Bone marrow (tissue), 2 donors: ENCODE measurements around the gene GSE1.

ENCODE experiments used
- DNase-seq, 2 donors: peaks; one replicate each; lab custom pipeline; 2025; lab: John Stamatoyannopoulos, UW

Gene GSE1

DNA sequence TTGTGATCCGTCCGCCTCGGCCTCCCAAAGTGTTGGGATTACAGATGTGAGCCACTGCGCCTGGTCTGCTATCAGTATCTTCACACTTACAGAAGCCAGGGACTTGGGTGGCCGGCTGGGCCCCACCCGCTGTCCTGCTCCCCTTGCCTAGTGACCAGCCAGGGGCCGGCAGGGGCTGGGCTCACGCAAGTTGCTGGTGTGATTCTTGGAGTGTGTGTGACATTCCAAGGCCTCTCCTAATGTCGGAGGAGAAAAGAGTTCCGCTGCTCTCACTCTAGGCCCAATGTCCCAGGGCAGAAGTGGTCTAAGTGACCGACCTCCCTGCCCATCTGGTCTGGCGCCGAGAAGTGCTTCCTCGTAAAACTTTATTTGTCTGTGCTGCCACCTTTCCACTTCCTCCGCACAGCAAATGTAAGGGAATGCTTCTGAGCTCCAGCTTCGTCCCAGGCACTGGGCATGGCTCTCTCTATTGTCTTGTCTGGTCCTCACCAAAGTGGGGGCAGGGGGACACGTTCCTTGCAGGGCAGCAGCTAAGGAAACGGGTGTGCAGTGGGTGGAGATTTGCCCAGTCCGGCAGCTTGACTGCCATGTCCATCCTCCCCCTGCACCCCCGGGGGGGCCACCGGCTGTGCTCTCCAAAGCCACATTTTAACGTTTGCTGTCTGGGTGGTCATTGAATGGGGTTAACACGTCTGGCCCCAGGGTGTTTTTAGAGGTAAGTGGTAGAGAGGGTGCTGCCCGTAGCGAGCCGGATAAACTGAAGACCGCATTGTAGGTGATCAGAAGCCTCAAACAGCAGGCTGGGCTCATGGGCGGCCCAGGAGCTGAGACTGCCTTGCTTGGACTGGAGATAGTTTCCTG is 7.8 kb upstream of the GSE1 start:
- no peak for DNase-seq

DNA sequence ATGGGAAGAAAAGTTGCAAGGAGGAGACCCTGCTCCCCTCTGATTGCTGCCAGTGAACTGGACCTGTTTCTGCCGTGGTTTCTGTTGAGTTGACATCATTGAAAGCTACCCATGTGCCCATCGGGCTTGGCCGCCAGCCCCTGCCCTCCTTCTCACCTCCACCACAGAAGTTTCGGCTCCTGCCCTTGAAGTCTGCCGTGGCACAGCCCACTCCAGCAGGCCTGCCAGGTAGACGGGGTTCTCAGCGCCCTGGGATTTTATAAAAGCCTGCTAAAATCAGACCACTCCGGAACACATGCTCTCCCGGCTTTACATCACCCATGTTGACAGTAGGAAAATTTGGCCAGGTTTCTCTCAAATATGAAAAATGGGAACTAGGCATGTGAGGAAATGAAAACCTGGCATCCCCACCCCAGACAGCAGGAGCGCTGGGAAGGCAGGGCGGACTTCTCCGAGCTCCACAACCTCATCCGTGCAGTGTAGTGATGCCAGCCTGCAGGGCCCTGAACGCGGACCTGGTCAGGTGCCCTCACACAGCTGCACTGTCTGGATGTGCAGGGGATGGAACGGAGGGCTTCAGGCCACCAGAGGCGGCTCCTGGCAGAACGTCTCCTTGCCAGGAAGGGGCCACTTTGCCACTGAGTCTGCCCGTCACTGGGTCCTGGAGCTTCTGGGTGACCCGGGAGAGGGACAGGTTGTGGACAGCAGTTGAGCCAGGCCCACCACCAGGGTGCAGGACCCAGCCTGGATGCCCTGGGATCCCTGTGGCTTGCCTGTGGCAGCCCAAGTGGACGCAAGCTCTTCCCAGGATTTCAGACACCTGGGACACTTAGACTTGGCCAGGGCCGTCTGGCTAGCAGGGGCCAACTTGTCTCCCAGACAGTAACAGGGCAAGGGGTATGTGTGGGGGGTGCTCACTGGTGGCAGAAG is 6.9 kb upstream of the GSE1 start:
- no peak for DNase-seq

DNA sequence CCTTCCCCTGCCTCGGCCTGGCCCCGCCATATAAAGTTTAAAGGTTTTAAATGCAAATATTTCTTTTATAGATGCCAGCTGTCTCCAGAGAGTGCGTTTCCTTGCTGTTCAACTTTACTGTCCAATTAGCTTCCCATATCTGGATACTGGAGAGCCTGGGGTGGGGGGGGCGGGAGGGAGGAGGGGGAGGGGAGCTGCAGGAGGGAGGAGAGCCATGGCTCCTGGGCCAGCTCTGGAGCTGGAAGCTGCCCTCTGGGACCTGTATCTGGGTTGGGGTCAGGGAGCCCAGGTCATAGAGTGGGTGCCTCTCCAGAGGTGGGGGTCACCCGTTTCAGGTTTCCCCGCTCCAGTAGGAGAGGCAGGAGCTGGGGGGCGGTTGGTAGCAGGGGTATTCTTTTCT is 6.2 kb upstream of the GSE1 start:
- no peak for DNase-seq

DNA sequence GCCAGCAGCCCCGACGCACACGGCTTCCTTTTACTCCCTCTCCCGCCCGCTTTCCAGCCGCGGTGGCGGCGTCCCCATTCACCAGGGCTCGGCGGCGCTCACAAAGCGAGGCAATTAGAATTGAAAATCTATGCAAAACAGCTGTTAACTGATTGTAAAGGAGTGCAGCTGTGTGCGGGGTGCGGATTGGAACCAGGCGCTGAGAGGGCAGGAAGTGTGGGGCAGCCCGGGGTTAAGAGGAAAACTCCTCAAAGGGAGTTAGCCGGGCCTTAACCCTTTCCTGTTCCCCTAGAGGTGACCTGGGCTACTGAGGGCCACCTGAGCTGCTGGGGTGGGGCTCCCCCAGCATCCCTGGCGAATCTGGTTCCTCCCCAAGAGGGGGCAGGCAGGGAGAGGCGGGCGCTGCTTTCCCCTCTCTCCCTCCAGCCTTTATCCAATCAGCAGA is 5.8 kb upstream of the GSE1 start:
- peak in 1 of 2 donors; percentile 37 for DNase-seq

DNA sequence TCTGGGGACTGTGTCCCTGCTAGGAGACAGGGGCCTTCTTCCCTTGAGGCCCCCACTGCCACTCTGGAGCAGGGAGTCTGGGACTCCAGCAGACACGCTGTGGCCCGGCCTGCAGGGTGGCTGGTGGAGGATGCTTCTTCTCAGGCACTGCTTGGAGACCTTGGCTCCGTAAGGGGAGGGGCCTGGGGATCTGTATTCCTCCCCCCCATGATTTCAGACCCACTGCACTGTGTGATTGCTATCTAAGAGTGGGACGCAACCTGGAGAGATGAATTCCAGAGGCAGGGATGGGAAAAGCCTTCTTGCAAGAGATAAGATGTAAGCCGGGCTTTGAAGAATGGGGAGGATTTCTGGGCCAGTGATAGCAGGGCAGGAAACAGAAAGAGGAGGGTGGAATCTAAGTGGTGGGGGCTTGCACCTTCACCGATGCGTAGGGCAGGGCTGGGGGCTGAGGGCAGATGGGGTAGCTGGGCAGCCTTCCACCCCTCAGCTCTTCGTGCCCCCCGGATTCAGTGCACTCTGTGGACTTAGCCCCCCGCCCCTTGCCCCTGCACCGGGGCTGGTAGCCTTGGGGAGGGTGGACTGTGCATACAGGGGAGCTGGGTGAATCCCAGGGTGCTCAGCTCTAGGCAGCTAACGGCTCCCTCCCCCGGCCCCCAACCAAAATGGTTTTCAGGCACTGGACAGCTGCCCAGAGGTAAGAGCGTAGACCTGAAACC is 5.2 kb upstream of the GSE1 start:
- DNase-seq: no peak

DNA sequence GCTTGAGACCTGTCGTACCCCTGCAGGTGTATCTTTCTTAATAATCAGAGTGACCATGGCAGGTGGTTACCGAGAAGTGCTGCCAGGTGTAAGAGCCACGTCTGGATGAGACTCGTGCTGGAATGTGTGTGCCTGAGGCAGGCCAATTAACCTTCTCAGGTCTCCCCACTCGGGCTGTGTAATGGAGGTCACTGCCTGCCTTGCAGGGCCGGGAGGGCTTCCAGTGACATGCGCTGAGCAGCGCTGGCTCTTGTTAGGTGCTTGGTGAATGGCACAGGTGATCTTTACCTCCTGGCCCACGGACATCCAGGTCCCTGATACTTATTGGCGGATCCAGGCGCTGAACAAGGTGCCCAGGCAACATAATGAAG is 4.6 kb upstream of the GSE1 start:
- DNase-seq: no peak

DNA sequence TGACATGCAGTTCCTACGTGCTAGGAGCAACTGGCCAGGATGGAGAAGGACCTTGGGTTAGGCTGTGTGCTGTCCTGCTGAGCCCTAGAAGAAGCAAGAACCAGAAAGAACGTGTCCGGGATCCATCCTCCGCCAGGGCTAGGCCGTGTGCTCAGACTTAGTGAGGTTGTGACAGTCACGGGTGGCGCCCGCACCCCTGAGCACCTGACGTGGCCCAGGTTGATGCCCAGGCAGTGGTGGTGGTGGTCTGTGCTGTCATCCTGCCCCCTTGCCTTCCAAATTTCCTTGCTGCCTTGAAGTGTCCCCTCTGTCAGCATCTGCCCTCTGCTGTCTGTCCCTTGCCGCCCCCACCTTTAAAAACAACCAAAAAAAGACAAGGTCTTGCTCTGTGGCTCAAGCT is 4.2 kb upstream of the GSE1 start:
- no peak for DNase-seq

DNA sequence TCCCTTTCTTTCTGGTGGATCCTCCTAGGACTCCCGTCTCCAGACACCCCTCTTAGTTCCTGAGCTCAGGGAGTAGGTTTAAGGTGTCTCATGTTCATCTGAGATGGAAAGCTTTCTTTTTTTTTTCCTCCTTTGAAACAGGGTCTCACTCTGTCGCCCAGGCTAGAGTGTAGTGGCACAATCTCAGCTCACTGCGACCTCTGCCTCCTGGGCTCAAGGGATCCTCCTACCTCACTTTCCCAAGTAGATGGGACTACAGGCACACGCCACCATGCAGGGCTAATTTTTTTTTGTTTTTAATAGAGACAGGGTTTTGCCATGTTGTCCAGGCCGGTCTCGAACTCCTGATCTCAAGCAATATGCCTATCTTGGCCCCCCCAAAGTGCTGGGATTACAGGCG is 3.6 kb upstream of the GSE1 start:
- DNase-seq: no peak

DNA sequence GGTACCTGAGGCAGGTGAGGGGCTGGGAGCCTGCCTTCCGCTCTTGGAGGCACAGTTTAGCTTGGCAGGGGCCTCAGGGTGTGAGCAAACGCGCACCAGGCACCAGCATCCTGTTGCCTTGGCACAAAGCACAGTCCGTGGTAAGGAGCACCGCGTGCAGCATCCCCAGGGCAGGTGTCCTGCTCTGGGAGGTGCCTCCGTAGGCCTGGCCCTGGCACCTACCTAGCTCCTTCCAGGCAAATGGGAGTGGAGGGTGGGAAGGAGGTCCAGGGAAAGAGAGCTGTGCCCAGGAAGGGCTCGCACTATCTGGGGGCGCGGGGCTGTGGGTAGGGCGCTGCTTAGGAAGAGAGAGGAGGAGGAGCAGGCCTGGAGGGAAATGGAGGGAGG is 3.1 kb upstream of the GSE1 start:
- no peak for DNase-seq

DNA sequence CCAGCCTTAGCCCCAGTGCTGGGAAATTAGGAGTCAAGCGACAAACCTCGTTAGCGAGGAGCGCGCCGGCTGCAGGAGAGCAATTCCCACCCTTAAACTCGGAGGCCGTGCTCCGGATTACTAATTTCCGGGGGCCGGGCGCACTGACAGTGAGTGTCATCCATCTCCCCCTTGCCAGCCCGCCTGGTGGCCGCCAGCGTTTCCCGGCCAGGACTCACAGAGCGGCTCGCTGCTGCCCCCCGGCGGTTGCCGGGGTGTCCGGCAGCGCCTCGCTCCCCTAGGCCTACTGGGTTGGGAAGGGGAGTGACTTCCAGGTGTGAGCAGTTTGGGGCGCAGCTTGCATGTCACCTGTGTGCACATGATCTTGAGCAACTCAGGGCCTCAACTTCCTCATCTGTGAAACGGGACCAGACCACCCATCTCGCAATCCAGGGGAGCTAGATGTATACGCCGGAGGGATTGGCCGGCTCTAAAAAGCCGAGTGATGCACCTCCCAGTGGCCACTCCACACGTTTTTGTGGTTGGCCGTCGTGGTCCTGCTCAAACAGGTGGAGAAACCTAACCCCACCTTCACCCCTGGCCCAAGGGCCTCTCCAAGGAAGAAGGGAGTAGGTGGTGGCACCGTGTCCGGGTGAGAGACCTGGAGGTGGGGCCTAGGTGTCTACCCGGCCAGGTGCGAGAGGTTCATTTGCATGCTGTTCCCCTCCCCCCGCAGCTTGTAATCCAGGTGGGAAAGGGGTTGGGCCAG is 2.5 kb upstream of the GSE1 start:
- peak; percentile 79 to 86 for DNase-seq

DNA sequence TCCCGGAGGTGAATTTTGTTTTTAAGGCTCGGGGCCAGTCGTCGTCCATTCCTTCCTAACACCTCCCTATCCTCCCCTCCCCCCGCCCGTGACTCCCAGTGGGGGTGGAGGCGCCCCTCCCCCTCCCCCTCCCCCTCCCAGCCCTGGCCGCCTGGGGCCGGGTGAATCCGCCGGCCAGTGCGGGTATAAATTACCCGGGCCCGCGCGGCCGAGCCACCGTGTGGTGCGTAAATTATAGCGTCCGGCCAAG is 2.0 kb upstream of the GSE1 start:
- DNase-seq: no peak

DNA sequence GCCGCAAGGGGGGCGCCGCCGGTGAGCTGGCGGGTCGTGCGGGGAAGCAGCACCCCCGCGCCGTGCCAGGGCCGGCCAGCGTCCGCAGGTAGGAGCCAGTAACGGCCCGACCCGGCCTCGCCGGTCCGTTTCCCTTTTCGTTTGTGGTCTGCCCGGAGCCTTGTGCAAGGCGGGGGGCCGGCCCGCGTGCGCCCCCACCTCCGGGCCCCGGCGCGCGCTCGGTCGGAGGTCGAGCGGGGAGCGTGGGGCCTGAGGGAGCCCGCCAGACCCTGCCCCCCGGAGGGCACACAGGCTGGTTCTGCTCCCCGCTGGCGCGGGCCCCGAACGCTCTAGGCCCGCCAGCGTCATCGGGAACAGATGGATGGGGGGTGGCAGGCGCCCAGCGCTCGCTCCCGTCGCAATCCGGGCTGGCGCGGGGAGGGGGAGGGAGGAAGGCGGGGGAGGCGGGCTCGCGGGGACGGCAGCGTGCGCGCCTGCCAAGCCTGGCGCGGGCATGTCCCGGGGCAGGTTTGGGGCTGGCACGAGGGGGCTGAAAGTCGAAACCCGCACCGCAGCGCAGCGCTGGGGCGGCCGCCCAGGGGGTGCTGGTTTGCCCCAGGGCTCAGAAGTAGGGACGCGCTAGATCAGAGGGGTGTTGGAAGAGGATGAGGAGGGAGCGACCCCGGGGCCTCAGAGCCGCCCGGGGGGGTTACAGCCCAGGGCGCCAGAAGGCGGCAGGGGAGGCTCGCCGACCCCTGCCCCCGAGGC is 1.5 kb upstream of the GSE1 start:
- DNase-seq: peak; percentile 53 to 67

DNA sequence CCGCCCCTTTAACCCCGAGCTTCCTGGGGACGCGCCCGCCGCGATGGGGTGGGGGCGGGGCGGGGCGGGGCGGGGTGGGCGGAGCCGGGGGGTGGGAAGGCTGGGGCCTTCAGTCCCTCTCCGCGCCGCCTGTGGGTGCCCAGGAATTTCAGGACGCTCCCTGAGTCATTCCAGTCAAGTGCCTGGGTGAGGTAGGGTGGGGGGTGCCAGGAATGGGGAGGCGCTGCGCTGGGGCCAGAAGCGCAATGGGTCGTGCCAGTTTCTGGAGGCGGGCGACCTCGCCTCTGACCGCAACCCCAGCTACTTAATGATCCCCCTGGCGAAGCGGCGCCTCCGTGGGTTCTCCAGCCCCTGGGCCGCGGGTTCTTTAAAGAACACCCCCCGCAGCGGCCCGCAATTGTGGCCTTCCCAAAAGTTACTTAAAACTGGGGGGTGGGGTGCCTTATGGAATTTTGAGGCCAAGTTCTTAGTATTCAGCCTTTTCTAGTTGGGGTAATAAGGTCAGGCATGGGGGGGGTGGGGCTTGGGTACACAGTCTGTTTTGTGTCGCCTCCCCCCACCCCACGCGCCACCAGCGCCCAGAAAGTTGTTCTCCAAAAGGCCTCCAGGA is 826 bp upstream of the GSE1 start:
- peak in 1 of 2 donors; percentile 48 for DNase-seq

DNA sequence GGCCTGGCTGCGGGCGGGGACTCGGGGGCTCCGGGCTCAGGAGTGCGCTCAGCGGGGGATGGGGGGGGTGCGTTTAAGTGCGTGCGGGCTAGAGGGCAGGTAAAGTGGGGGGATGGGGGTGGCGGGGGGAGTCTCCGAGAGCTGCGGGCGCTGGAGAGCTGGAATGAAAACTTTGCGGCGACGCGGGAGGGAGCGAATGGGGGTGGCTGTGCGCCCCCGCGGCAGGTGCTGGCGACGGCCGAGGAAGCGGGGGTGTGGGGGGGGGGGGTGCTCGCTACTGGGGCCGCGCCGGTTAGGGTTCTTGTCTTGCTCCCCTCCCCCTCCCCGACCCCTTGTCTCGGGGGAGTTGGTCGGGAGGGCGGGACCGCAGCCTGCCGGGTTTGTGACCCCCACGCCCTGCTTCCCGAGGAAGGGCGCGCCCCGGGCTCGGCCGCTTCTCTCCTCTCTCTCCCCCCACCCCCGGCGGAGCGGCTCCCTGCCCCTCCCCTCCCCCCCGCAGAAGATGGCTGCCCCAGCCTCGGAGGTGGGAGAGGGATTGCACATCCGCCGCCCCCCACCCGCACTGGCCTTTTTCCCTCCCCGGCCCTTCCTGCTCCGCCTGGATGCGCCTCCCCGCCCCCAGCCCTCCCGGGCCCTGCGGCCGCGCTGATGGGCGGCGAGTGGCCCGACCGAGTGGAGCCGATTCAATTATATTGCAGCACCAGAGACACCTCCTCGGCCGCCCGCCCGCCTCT is 649 bp downstream of the GSE1 start:
- peak in 1 of 2 donors; percentile 10 for DNase-seq

DNA sequence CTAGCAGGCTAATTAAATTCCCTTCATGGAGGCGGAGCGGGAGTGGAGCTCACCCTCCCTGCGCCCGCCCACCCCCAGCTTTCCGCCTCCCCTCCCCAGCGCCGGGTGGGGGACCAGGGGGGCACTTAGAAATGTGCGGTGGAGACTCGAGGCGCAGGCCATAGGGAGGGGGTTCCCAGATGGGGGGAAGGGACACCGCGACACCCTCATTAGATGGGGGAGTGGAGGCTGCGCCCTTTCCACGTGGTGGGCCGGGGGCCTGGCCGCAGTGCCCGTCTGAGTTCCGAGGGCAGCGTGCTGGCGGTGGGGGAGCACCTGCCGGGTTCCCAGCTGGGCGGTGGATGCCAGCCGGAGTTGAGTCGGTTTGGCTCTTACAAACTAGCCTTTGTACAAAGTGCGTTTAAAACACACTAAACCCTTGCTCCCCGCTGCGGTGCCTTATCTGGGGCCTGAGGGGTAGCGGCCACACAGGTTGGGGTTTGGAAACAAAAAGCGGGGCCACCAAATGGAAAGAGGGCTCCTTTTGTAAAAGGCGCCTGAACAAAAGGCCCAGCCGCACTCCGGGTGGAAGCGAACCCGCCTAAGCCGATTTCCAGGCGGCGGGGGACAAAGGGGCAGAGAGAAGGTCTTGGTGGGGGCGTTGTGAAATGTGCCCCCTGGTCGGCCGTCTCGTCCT is 1.4 kb downstream of the GSE1 start:
- DNase-seq: no peak

DNA sequence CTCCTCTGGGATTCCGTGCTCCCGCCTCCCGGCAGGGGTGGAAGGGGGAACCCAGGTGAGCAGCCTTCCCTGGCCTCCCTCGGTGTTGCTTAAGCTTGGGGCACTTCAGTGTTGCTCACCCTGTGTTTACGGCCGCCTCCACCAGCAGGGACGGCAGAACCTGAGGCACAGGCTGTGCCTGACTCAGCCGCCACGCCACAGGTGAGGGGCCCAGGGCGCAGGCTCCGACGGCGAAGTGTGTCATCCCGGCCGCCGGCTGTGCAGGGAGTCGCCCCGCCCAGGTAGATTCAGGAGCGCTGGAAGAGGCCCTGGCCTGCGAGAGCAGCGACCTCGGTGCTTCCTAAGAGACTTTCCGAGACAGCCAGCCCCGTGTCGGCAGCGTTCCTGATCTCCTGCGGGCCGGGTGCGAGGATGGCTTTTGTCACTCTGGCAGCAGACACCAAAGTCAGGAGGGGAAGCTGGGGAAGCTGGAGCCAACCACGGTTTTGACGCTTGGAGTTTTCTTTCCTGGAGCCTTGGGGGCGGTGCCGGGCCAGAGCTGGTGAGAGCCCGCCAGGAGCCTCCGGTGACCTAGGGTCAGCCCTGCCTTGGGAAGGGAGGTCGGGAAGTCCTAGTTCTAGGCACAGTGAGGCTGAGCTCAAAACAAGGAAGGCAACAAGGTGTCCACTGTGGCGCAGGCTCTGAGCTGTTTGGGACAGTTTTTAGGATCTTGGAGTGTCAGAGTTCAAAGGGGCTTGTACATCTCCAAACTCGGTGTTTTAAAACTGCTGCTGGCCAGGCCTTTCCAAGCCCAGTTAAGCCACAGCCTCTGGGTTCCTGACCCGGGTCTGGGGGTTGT is 2.1 kb downstream of the GSE1 start:
- DNase-seq: peak in 1 of 2 donors; percentile 55

DNA sequence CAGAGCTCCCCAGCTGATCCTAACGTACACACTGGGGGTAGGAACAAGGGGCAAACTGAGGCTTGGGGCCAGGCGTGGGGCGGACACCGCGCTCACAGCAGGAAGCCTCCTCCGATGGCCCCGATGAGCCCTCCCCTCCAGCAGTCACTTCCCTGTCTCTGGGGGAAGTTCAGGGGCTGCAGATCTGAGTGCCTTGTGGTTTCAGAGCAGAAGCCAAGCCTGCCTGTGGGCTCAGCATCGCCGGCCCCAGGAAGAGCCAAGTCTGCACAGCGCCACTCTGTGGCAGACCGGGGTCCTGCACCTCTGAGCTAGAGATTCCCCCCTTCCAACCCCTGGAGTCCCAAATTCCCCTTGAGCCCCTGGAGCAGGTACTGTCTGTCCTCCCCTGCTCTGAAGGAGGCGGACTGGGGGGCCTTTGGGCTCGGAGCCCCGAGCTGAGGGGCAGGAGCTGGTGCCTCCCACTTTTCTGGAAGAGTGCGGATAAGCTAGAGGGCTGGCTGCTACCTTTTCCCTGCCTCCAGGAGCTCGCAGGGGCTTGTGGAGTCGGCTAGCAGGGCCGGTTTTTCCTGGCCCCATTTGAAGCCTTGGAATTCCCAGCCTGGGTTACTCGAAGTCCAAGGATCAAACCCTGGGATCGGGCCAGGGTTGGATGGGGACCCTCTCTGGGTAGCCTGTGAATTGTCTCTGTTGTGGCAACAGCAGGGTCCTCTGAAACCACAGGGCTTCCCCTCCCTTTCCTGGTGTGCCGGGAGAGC is 2.9 kb downstream of the GSE1 start:
- DNase-seq: peak; percentile 62 to 94
